Central memory CD4-positive, alpha-beta T cell (primary cell): ENCODE data around the gene CDC42BPA.
"Not testable (repeated sequence)": the region's sequence is repeated elsewhere in the genome, so short reads cannot be mapped to it uniquely, and the experiment has no call there.

Experiments used
- DNase-seq: peaks from one replicate; pipeline ENCODE4 v3.0.0; 2022

The CDC42BPA gene

DNA sequence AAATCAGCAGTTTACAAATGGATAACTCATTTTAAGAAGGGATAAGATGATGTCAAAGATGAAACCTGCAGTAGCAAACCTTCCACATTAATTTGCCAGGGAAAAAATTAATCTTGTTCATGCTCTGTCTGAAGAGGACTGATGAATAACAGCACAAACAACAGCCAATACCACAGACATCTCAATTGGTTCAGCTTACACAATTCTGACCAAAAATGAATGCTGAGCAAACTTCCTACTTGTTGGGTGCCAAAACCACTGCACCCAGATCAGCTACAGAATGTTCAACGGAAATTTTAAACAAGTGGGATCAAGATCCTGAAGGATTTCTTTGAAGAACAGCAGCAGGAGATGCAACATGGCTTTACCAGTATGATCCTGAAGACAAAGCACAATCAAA, 279.9 kb downstream of the CDC42BPA start:
- no peak for DNase-seq

DNA sequence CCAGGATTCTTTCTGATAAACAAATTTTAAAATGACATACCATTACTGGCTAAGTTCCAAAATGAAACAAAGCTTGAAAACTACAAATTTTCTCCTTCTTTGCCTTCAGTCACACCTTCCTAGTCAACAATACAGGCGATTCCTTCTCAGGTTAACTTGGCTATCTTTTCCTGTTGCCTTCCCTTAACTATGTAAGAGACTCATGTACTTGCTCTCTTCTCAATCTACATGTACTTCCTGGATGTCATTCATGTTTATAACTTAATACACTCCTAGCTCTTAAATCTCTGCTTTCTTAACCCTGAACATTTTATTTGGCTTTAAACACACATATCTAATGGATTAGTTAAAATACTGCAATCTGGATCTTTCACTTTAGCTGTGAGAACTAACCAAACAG, 281.2 kb downstream of the CDC42BPA start:
- no peak for DNase-seq

DNA sequence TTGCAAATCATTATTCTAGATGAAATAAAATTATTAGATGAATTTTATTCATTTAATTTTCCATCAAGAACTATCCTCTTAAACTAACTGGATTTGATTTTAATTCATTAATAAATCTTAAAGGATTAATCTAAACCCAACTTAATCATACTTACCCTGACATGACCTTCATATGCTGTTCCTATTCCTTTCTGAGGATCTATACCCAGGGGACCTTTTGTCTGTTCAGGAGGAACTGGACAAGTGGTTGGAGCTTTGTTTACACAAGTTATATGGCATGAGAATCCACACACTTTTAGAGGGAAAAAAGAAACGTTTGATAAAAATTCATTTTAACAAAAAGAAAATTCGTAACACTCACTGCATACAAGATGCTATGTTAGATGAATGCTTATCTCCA, 283.0 kb downstream of the CDC42BPA start:
- no peak for DNase-seq

DNA sequence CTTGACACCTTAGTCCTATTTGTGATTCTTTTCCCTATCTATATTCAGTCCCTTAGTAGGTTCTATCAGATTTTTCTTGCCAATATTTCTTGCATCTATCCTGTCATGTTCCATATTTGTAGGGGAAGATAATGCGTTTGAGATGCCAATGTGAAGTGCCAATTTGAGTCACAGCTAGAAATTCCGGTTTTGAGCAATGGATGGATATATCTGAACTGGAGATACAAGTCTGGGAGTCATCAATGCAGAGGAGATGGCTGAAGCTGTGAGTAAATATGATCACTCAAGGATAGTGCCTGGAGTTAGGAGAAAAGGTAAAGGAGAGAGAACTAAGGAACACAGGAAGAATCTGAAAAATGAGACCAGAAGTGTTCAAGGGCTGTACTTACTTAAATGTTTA, 284.4 kb downstream of the CDC42BPA start:
- DNase-seq: no peak

DNA sequence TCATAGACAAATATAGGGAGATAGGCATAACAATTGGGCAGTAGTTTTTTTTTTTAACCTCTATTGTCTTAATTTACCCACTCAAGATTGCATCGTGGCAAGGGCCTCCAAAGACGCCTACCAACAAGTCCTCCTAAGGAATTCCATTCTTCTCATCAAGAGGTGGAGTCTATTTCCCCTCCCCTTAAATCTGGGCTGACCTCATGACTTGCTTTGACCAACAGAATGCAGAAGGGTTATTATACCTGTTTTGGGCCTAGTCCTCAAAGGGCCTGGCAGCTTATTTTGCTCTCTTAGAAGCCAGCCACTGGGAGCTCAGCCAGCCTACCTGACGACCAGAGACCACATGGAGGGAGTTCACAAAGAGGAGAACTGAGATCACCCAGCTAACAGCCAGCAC, 285.9 kb downstream of the CDC42BPA start:
- DNase-seq: no peak

DNA sequence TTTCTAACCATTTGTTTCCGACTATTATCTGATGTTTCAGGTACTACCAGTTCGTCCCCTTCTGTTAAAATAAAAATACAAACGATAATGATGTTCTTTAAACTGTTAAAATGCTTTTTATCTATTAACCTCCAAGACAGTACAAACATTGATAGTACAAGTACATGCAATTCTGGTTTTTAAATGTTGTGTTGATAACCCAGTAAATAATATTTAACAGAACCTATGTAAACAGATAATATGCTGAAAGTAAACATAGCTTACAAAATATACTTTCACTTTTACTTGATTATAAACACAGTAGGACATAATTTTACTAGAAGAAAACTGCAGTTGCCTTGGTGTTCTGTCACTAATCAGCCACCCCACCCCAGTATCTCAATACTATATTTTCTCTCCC, 301.3 kb downstream of the CDC42BPA start:
- no peak for DNase-seq

DNA sequence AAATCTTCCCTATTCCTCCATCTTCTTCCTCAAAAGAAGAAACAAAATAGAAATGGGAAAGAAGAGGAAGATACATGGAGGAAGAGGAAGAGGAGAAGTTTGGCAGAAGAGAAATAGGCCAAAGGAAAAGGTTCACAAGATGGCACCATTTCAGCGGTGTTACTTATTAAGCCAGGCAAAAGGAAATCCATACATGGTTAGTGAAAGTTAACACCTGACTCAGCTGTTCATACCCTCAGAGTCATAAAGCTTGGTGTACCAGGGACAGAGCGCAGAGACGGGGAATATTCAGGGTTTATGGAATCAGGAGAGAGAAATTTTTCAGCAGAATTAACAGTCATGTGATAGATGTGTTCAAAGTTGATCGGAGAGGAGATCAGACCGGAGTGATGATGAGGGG, 307.6 kb downstream of the CDC42BPA start:
- no peak for DNase-seq

DNA sequence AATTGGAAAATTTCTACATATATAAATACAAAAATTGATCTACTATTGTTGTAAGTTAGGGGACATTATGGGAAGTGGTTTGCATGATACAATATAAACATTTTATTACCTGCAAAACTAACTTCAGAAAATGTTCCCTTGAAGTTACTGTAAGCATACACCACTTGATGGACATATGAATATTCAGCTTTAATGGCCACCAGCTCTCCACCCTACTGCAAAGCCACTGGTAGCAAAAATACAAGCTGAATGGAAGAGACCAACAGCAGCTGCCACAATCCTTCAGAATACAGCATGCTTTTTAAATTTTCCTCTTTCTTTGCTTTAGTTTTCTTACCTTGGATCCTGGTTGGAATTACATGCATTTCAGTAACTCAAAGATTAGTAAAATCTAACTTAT, 308.4 kb downstream of the CDC42BPA start:
- no peak for DNase-seq

DNA sequence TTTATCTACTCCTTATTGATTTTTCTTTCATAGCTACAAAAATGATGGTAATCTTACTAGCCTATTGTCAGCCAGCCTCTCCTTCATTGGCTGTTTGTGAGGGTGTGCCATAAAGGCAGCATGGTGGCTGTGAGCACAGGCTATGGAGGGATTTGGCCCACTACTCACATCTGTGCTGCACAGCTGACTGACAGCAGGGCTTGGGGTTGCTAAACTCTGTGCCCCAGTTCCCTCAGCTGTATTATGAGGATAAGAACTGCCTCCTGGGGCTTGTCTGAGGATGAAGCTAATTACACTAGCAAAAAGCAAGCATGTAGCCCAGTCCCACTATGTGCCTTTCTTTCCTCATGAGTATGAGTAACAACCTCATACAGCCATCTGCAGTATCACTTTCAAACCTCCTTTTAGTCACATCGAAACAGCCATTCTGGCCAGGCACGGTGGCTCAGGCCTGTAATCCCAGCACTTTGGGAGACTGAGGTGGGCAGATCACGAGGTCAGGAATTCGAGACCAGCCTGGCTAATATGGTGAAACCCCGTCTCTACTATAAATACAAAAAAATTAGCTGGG, 312.0 kb downstream of the CDC42BPA start:
- no peak for DNase-seq

DNA sequence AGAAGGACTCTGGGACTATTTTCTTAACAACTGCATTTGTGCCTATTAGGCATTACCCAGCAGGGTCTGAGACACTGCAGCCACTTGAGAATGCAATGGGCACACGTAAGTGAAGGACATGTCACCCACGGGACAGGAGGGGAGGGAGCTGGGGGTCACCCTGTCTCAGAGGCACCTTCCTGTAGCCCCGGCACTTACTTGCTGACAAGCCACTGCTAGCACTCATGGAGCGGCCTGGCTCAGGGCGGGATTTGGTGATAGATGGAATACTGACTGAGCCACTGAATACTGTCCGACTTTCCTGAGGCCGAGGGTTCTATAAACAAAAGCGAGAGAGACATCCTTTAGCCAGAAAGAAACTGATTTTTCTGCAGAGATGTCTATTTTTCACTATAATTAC, 313.5 kb downstream of the CDC42BPA start:
- no peak for DNase-seq

DNA sequence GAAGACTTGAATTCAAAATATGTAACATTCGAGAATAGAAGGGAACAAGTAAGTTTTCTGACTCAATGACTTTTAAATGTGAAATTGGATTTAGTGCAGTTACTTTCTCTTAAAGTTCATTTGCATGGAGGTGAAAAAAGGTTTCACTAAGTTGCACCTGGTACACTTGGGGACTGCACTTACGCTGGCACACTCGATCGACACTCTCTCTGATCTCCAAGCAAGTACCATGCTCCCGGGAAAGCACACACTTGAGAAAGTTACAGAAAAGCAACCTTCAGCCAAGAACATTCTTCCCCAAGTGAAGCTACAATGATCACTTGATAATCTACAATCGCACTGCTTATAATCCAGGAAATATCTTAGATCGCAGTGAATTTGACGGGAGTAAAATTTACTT, 315.1 kb downstream of the CDC42BPA start:
- no peak for DNase-seq

DNA sequence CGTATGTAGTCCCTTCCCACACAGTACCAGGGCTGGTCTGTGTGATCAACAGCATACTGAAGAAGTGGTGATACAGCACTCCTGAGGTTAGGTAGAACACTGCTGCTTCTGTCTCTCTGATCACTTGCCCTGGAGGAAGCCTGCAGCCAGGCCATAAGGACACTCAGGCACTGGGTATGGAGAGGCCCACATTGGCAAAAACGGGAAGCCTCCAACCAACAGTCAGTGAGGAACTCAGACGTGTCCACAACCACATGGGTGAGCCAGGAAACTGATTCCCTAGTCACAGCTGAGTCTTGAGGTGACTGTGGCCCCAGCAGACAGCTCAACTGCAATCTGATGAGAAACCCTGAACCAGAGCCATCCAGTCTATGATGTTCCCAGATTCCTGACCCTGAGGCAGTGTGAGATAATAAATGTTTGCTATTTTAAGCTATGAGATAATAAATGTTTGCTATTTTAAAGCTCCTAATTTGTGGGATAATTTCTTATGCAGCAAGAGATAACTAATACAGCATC, 315.7 kb downstream of the CDC42BPA start:
- DNase-seq: no peak

DNA sequence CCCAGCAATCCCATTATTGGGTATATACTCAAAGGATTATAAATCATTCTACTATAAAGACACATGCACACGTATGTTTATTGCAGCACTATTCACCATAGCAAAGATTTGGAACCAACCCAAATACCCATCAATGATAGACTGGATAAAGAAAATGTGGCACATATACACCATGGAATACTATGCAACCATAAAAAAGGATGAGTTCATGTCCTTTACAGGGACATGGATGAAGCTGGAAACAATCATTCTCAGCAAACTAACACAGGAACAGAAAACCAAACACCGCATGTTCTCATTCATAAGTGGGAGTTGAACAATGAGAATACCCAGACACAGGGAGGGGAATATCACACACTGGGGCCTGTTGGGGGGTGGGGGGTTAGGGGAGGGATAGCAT, 318.7 kb downstream of the CDC42BPA start:
- not testable (repeated sequence) for DNase-seq

DNA sequence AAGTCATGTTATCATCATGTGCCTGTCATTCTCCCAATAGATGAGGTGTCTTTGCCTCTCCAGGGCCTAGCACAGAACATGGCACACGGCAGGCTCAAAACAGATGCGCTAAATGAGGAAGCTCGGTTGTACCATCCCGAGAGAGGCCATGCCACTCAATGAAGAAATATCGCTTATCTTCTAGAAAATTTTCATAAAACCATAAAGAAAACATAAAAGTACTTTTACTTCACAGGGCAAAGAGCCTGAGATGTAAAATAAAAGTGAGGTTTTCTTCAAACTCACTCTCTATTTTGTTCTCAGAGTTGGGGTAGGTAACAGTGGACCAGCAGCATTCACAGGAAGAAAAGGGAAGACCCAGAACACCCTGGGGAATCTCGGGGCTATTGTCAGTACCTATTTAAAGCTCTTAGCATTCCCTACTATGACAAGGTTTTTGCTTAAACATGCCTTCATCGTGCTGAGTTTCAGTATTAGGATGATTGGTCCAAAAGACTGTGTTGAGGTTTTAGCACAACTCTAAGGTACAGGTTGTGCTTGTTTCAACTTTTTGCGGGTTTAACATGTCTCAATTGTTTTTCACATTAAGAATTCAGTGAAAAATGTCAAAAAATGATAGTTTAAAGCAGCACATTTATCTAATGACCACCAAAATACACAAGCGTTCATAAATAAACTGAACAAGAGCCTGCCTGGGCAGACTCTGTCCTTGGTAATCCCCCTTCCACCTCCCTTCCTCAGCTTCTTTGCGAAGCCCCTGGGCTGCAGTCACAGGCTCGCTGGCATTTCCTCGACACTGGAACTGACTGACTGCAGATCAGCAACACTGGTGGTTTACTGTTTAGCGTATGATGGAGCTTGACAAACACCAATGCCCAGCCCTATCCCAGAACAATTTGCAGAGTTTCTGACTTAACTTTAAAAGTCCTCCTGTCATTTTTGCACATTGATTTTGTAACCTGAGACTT, 322.6 kb downstream of the CDC42BPA start:
- DNase-seq: no peak

DNA sequence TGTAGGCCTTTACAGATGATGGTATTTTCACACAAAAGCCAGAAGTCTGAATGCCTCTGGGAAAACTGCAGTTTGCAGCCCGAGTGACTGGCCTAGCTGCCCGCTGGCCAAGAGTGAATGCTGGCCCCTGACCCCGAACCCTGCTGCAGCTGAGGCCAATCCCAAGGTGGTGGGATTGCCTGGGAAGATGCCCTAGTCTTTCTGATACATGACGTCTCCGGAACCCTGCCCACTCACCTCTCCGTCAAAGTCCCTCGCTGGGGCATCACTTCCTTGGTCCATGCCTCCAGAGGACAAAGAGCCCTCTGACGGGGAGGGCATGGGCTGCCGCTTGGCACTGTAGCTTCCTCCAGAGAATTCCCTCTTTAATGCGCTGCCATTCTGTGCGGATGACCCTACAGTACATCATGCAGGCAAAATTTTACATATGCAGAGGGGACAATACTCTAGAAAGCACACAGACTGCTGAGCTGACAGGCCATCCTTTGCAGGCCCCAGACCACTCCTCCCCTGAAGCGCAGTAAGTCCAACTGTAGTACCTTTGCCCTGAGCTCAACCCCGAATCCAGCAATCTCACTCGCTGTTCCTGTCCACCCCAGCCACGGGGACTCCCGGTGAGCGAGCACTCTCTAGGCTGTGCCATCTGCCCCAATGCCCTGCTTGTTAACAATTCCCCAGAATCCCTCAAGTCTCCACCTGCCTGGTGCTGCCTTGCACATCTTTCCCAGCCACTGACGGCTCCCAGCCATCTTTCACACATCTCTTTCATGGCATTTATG, 323.5 kb downstream of the CDC42BPA start:
- no peak for DNase-seq

DNA sequence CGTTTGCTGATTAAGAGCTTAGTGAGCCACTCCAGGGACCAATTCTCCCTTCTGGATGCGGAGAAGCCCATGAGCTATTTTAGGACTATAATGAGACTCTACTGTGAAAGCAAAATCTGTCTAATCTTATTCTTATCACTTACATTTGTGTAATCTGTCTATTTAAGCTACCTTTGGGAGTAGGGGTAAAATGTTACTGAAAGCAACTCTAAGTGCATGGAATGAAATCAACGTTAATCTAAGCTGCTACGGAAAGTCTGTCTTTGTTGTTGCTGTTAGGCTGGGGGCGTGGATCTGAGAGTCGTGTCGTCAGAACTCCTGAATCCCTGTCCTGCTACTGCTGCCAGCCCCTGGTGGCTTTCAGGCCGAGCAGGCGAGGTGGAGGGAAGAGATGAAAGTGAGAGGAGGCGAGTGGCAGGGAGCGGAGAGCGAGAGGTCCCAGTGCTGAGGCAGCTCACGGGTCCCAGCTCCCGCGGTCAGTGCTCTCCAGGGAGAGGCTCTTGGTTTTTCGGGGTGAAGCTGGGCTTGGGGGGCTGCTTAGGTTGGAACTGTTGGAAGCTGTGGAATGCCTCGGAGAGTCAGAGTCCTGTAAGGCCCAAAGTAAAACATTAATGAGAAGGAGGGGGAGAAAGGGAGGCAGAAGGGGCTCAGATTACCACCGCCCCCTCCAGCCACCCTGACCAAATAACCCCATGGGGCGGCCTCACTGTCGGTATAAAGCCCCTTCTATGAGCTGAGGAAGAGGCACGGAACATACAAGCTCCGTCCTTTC, 324.3 kb downstream of the CDC42BPA start:
- no peak for DNase-seq

DNA sequence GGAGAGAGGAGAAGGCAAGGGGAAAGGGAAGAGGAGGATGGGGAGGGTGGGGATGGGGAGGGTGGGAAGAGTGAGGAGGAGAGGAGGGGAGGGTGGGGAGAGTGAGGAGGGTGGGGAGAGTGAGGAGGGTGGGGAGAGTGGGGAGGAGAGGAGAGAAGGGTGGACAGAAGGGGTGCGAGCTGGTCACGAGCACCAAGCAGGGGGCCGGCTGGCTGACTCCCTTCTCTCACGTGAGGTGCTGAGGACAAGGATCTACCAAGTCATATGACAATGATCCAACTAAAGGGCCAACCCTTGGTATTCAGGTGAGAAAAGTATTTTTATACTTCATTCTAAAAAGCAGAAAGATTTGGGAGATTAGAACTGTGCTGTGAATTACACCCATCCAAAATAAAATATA, 326.4 kb downstream of the CDC42BPA start:
- DNase-seq: no peak

DNA sequence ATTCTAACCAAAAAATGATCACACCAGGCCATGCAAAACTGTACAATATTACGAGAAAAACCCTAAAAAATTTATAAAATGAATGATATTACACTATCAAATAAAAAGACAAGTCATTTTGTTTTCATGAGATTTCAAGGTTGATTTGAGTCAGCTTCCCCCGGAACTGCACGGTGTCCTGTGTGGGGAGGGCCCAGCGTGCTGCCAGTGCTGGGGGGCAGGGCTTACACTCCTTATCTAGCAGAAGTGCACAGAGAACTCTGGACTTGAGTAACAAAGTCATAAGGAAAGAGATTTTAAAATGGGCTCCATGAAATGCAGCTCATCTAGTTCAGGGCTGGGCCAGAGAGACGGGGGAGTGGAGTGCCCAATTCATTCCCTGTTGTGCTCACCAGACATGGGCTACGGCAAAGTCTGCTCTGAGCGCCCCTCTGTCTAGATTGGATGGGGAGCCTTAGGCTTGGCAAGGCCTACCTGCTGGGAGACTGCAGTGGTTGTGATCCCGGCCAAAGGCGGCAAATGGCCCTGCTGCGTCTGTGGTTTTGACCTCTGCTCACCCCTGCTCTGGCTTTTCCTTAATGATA, 328.1 kb downstream of the CDC42BPA start:
- no peak for DNase-seq

DNA sequence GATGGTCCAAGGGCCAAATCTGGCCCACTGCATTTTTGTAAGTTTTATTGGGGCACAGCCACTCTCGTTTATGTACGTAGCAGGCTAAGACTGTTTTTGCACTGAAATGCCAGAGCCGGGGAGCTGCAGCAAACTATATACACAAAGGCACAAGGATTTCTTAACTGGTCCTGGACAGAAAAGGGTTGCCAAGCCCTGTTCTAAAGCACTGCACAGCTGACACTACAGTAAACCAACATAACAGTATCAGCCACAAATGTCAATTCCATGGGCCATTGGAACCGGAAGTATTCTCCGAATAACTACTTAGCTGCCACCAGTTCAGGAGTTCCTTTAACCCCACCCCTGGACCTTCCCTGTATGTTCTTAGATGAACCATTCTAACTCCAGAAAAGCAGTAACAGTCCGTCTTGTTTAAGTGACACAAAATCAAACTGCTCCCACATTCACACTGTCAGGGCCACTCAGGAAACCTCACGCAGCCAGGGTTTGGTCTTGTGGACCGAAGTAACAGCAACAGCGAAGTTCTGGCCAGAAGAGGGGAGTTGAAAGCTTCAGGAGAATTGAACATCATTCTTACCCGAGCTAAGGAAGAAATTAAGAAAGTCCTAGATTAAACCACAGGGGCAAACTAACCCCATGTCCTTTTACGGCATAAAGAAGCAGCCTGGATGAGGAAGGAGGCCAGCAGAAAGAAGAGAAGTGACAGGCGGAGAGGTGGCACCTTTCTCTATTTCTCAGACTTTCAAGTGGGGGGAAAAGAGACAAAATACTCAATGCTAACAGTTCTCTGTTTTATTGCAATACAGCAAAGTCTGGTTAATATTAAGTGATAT, 329.0 kb downstream of the CDC42BPA start:
- no peak for DNase-seq

DNA sequence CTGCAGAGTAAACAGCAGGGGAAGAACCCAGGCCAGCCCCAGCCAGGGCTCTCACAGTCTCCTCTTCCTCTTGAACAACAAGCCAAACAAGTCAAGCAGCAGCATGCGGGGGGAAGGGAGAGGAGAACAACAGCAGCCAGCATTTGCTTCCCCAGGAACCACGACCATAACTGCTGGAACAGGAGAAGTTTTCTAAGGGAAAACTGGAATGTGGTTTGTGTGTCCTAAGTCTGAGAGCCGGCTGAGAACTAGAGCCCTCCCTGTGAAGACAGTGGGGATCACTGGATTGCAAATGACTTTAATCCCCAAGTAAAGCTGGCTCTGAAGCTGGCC, 330.0 kb downstream of the CDC42BPA start:
- DNase-seq: no peak

DNA sequence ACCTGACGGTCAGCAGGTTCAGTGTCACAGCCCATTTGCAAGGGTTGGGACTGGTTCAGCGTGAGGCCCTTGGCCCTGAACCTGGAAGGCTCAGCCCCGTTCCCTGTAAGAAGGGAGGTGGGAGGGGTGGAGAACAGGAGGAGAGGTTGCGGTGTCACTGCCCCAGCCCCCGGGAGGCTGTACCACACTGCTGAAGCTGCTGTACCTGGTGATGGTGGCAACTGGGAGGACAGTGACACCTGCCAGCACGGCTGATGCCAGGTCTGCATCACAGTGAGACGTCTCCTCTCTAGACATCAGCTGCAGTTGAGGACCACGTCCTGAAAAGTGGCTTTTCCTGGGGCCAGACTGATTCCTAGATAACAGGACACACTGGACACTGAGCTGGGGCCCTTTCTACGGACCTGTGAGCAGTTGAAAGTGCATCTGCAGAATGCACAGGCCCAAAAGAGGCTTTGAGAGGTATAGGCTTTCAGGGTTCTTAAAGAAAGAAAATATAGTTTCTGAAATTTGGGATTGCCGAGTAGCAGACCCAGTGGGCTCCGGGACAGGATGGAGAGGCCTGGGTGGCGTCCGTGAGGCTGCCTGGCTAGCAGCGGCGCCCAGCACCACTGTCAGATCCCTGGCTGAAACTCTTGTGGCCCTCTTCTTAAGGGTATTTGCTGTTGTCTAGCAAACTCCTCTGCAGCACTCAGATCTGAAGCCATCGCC, 330.5 kb downstream of the CDC42BPA start:
- DNase-seq: no peak
